Fibroblast of lung (primary cell): ENCODE measurements around the gene ZC3H10.

Experiments
- CTCF ChIP-seq, 2 donors: IDR thresholded peaks in 1 of 2; conservative IDR thresholded peaks in 1 of 2; 1 replicate in 1 of 2; 2 replicates in 1 of 2; pipeline ENCODE4 v1.5.1; 2011 to 2012; ENCODE audit warnings: low read length in 2 of 2, control low read depth in 1 of 2, inconsistent platforms in 1 of 2, low read depth in 1 of 2, mild to moderate bottlenecking in 1 of 2
- EZH2 ChIP-seq: IDR thresholded peaks from 2 replicates; pipeline ENCODE4 v1.5.1; 2012; ENCODE audit warnings: low read length, control low read depth, mild to moderate bottlenecking; ENCODE audit errors: missing control alignments

- no peak for TF ChIP-seq CTCF (conservative IDR thresholded peaks at IDR 0.05 in 1 of 2, IDR thresholded peaks at IDR 0.05 in 1 of 2; ENCODE audit: low read depth in 1 of 2, low read length in 2 of 2)
- TF ChIP-seq EZH2: no peak
Measured at GRCh38 chr12:56155256-56155845, 37.3 kb downstream of the ZC3H10 start.
